K562 (cell line): ENCODE data around the gene MAP3K14. TPM values are rescaled to one million over a fixed set of nuclear protein-coding genes. Genes with fewer than 3 reads are reported as not detected.

ENCODE experiments used
- CBX1 ChIP-seq: sonication (generic); IDR thresholded peaks from 2 replicates; pipeline ENCODE4 v1.6.1; 2016; ENCODE audit warnings: antibody characterized with exemption, low read depth, mild to moderate bottlenecking
- CREB5 ChIP-seq: fragments of 250-450 bp; sonication (Bioruptor Pico); IDR thresholded peaks from 2 replicates; pipeline ENCODE4 v1.5.0; 2020; ENCODE audit warnings: mild to moderate bottlenecking
- EP400 ChIP-seq: fragments of 450-650 bp; IDR thresholded peaks from 2 replicates; pipeline ENCODE4 v1.6.1; 2017; ENCODE audit warnings: antibody characterized with exemption, mild to moderate bottlenecking, moderate library complexity
- GATAD2A ChIP-seq: fragments of 450-650 bp; IDR thresholded peaks from 2 replicates; pipeline ENCODE4 v1.6.1; 2017
- HDAC1 ChIP-seq, 2 experiments: fragments of 450-650 bp; IDR thresholded peaks; 2 replicates each; pipeline ENCODE4 v1.6.1; 2016 to 2017; ENCODE audit warnings: inconsistent platforms in 1 of 2, mild to moderate bottlenecking in 1 of 2, moderate library complexity in 1 of 2
- HEY1 ChIP-seq: fragments of 250-450 bp; sonication (Bioruptor Pico); IDR thresholded peaks from 2 replicates; pipeline ENCODE4 v1.5.0; 2020; ENCODE audit warnings: mild to moderate bottlenecking, moderate library complexity, borderline replicate concordance
- KDM5B ChIP-seq: fragments of 200-600 bp; sonication (generic); IDR thresholded peaks from 2 replicates; pipeline ENCODE4 v1.6.1; 2012; ENCODE audit warnings: low read depth, mild to moderate bottlenecking, moderate library complexity, low read length, control low read depth, inconsistent platforms; ENCODE audit not compliant: insufficient replicate concordance
- MAZ ChIP-seq, 2 experiments: fragments of 450-650 bp in 1 of 2; sonication (generic) in 1 of 2; formaldehyde crosslinking; IDR thresholded peaks in 1 of 2; conservative IDR thresholded peaks in 1 of 2; 2 replicates each; pipeline versions ENCODE4 v1.4.0 to v1.5.0; 2020; ENCODE audit warnings: mild to moderate bottlenecking in 1 of 2, missing genetic modification reagents in 1 of 2
- MED1 ChIP-seq: sonication (generic); formaldehyde crosslinking; IDR thresholded peaks from 2 replicates; pipeline ENCODE4 v1.8.1; 2023; ENCODE audit warnings: missing genetic modification reagents, borderline replicate concordance
- NCOA1 ChIP-seq: fragments of 450-650 bp; IDR thresholded peaks from 2 replicates; pipeline ENCODE4 v1.6.1; 2016; ENCODE audit warnings: low read depth
- RBM25 ChIP-seq: fragments of 200-400 bp; formaldehyde crosslinking; IDR thresholded peaks from 2 replicates; pipeline ENCODE4 v1.6.1; 2018; ENCODE audit warnings: low read length, low read depth, moderate library complexity; ENCODE audit not compliant: severe bottlenecking
- RCOR1 ChIP-seq, 2 experiments: IDR thresholded peaks; 2 replicates each; pipeline ENCODE4 v1.6.1; 2012; ENCODE audit warnings: low read depth in 2 of 2, low read length in 2 of 2, borderline replicate concordance in 1 of 2, improper control_type of control experiment in 1 of 2
- SMARCA4 ChIP-seq: fragments of 450-650 bp; IDR thresholded peaks from 2 replicates; pipeline ENCODE4 v1.6.1; 2016
- ZFP36 ChIP-seq: fragments of 150-350 bp; IDR thresholded peaks from 2 replicates; pipeline ENCODE4 v1.6.1; 2018; ENCODE audit warnings: low read length, low read depth; ENCODE audit not compliant: partially characterized antibody
- ZFX ChIP-seq: sonication (generic); formaldehyde crosslinking; IDR thresholded peaks from 2 replicates; pipeline ENCODE4 v1.8.0; 2022; ENCODE audit warnings: mild to moderate bottlenecking, missing genetic modification reagents, moderate library complexity
- ZNF518B ChIP-seq: fragments of 250-450 bp; sonication (Bioruptor Pico); IDR thresholded peaks from 2 replicates; pipeline ENCODE4 v1.5.0; 2021; ENCODE audit warnings: mild to moderate bottlenecking, moderate library complexity
- ZNF592 ChIP-seq: fragments of 450-650 bp; IDR thresholded peaks from 2 replicates; pipeline ENCODE4 v1.6.1; 2017; ENCODE audit warnings: antibody characterized with exemption, mild to moderate bottlenecking
- ZNF766 ChIP-seq: fragments of 200-800 bp; sonication (Bioruptor generic); conservative IDR thresholded peaks from 2 replicates; pipeline ENCODE4 v1.6.1; 2016; ENCODE audit warnings: missing genetic modification characterization, missing compliant biosample characterization
- polyA plus RNA-seq, 8 experiments: library from polyadenylated mRNA; depleted of rRNA in 4 of 8; stranded (reverse) in 5 of 8; unstranded in 3 of 8; fragments of >200 nt; fragmentation: Nextera tagmentation in 2 of 8; fragmentation: Illumina TruSeq in 1 of 8; extraction: Ambion mirVana in 2 of 8; extraction: Trizol in 1 of 8; gene quantifications; 2 replicates each; pipeline versions ENCODE4 v1.2.1 to v1.2.3, GENCODE V29; 2011 to 2014; ENCODE audit warnings: inconsistent platforms in 1 of 8, missing spikeins in 1 of 8
- total RNA-seq, 7 experiments: library from RNA; depleted of rRNA in 6 of 7; stranded (reverse); fragments of >200 nt in 6 of 7; fragmentation: Illumina TruSeq in 2 of 7; extraction: Trizol in 2 of 7; gene quantifications; 2 replicates each; pipeline versions ENCODE4 v1.2.1 to v1.2.3, GENCODE V29; 2011 to 2021; ENCODE audit warnings: low replicate concordance in 1 of 7

The MAP3K14 gene
- total and polyA plus RNA-seq, 9 of the 15 experiments (the other 6 are each of a cell fraction or from before 2014, with no cell fraction given), result 0.45 to 8.7 (median 3.2) TPM

- 0 out of 2 replicates have a peak, but pooled peaks have one; percentile 34 for TF ChIP-seq ZNF766
- TF ChIP-seq ZFX (CRISPR knock-in tag), result peak; percentile 28; the same call in 1 of the 2 replicates
- 0 out of 2 replicates have a peak, but pooled peaks have one; percentile 41 for TF ChIP-seq ZNF592
- peak; percentile 41 for TF ChIP-seq KDM5B
- peak in 1 of 2 experiments; percentile 35; a peak in 1 of 4 replicates for TF ChIP-seq HDAC1 (IDR thresholded peaks at IDR 0.05)
- TF ChIP-seq MAZ (CRISPR knock-in tag; conservative IDR thresholded peaks at IDR 0.05 in 1 of 2, IDR thresholded peaks at IDR 0.05 in 1 of 2), result peak in 1 of 2 experiments; percentile 19; a peak in 1 of 4 replicates
- no peak for TF ChIP-seq CBX1
- peak; percentile 91 for TF ChIP-seq RBM25
- TF ChIP-seq CREB5 (CRISPR knock-in tag), result no peak
- TF ChIP-seq HEY1, result no peak
- TF ChIP-seq SMARCA4, result peak; percentile 54; the same call in 1 of the 2 replicates
- peak; percentile 41; the same call in 1 of the 2 replicates for TF ChIP-seq NCOA1
- TF ChIP-seq EP400, result peak; percentile 46
- TF ChIP-seq ZFP36, result peak; percentile 71
- no peak; the same call in 1 of the 2 replicates for TF ChIP-seq GATAD2A
- no peak for TF ChIP-seq ZNF518B
- TF ChIP-seq MED1, result no peak
- TF ChIP-seq RCOR1 (IDR thresholded peaks at IDR 0.05; ENCODE audit: borderline replicate concordance in 1 of 2, low read depth in 2 of 2, low read length in 2 of 2), result peak in 1 of 2 experiments; percentile 54; a peak in 1 of 4 replicates
Measured at GRCh38 chr17:45227101-45227925, 89.5 kb downstream of the MAP3K14 start (continued).
